Measurements from ENCODE around the gene JAZF1. TPM values are rescaled to one million over a fixed set of nuclear protein-coding genes. Genes with fewer than 3 reads are reported as not detected.

The JAZF1 gene
- 4.4 to 7.7 TPM (median 6.6 TPM) in 5 replicates for total RNA-seq (2022; extraction: Qiagen RNA extraction)

GRCh38 chr7:28180364-28181147 lies at the start of gene JAZF1:
Gene JAZF1, minus strand, starts transcription at chr7:28180795.

Other genes with a start within 250 kb of the JAZF1 start
- gene CREB5, start 231.7 kb upstream of the JAZF1 start, total RNA-seq (2022; extraction: Qiagen RNA extraction): 3.5 to 5.9 TPM (median 4.4 TPM) in 5 replicates